OCI-LY7 (cell line): ENCODE data around the gene ANKZF1.

Experiments
- CTCF ChIP-seq: fragments of 200-600 bp; sonication (generic); conservative IDR thresholded peaks from 2 replicates; pipeline ENCODE4 v1.5.1; 2014; ENCODE audit warnings: mild to moderate bottlenecking, antibody characterized with exemption, low read length, moderate library complexity, mixed read lengths
- EZH2phosphoT487 ChIP-seq: fragments of 200-600 bp; sonication (generic); IDR thresholded peaks from 2 replicates; pipeline ENCODE4 v1.6.1; 2018; ENCODE audit warnings: low read depth, borderline replicate concordance, mild to moderate bottlenecking, mixed run types, antibody characterized with exemption, low read length, moderate library complexity, mixed read lengths

DNA sequence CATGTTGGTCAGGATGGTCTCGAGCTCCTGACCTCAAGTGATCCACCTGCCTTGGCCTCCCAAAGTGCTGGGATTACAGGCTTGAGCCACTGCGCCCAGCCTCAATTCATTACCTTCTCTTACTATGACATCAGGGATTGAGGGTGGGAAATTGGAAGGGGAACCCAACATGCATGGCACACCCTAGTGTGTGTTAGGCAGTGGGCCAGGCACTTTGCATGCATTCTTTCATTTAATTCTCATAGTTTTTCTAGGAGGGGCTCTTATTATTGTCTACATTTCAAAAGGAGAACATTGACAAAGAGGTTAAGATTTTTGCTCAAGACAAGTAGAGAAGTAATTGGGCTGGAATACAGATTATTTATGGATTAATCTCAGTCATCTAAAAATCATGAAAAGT is 38.7 kb downstream of the ANKZF1 start:
- TF ChIP-seq CTCF (no peak), EZH2phosphoT487 (no peak)
